Upper lobe of left lung (tissue), 6 donors: Measurements from ENCODE around the gene CFAP45. TPM values are rescaled to one million over a fixed set of nuclear protein-coding genes. Genes with fewer than 3 reads are reported as not detected.

Experiments
- ATAC-seq, 2 donors: fragments of 200-7000 bp; cut with Tn5 transposase; one replicate each; pipeline ENCODE4 v1.9.1; 2022; ENCODE audit warnings: mild to moderate bottlenecking in 2 of 2, moderate library complexity in 2 of 2; ENCODE audit not compliant: low FRiP score in 2 of 2
- DNase-seq, 2 donors: peaks; one replicate each; pipeline ENCODE4 v3.0.0-alpha.2; 2019 to 2020
- H3K27ac ChIP-seq, 4 donors: fragments of 200-600 bp; sonication (generic); one replicate each; pipeline ENCODE4 v1.5.1; 2016 to 2019
- H3K27me3 ChIP-seq, 4 donors: fragments of 200-600 bp; sonication (generic); one replicate each; pipeline ENCODE4 v1.5.1; 2017 to 2019
- H3K36me3 ChIP-seq, 4 donors: fragments of 200-600 bp; sonication (generic); one replicate each; pipeline ENCODE4 v1.5.1; 2016 to 2019
- H3K4me1 ChIP-seq, 4 donors: fragments of 200-600 bp; sonication (generic); one replicate each; pipeline ENCODE4 v1.5.1; 2018 to 2019
- H3K4me3 ChIP-seq, 4 donors: fragments of 200-600 bp; sonication (generic); one replicate each; pipeline ENCODE4 v1.5.1; 2017 to 2019; ENCODE audit warnings: mild to moderate bottlenecking in 2 of 4, moderate library complexity in 1 of 4
- H3K9me3 ChIP-seq, 4 donors: fragments of 200-600 bp; sonication (generic); one replicate each; pipeline ENCODE4 v1.5.1; 2018 to 2019
- EP300 ChIP-seq, 4 donors: sonication (generic); formaldehyde crosslinking; IDR thresholded peaks; one replicate each; pipeline ENCODE4 v1.5.1; 2017; ENCODE audit warnings: antibody characterized with exemption in 4 of 4, control low read depth in 2 of 4
- POLR2A ChIP-seq, 4 donors: fragments of 450-650 bp; IDR thresholded peaks; one replicate each; pipeline ENCODE4 v1.5.1; 2016 to 2017; ENCODE audit warnings: antibody characterized with exemption in 4 of 4, mild to moderate bottlenecking in 2 of 4
- POLR2AphosphoS5 ChIP-seq, 2 donors: sonication (generic); formaldehyde crosslinking; IDR thresholded peaks; one replicate each; pipeline ENCODE4 v1.5.1; 2017; ENCODE audit warnings: antibody characterized with exemption in 2 of 2
- WGBS, 2 donors: methylation state at CpG; one replicate each; pipeline ENCODE4 v1.1.5; 2017 to 2018; 5-methylcytosine and 5-hydroxymethylcytosine counted together
- total RNA-seq, 6 donors: library from RNA; depleted of rRNA in 4 of 6; stranded (reverse); fragments of >200 nt in 4 of 6; gene quantifications; one replicate each; pipeline versions ENCODE4 v1.1.0 to v1.2.1, GENCODE V29; 2016 to 2021
- TF ChIP-seq, protein P1 (sequence below), 6 experiments: fragments of 450-650 bp in 4 of 6; fragments of 200-600 bp in 2 of 6; sonication (generic) in 2 of 6; IDR thresholded peaks; one replicate each; pipeline ENCODE4 v1.5.1; 2016 to 2019; ENCODE audit warnings: antibody characterized with exemption in 6 of 6
- donor health status: DM: no; HTN: no; CAD: no; lungs with moderate emphysema.
- donor health status: DM: no; HTN: yes; CAD: no; lungs with severe emphysema.

CFAP45 gene
- total RNA-seq, 6 donors from 2014 or later, result 1.2 to 34.6 (median 9.0) TPM

DNA sequence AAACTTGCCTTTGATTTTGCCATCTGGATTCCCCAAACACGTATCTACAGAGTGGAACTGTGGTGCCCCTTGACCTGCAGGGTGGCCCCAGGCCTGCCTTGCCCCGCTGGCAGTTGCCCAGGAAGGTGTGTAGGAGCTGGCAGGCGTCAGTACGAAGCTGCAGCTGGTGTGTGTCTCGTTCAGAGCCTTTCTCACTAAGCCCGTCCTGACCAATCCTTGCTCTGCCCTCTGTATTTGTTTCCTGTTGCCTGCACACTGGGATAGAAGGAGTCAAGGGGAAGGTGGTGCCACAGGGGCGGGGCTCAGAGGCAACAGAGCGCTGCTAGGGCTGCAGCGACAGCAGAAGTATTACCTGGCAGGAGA is 32.3 kb downstream of the CFAP45 start:
- H3K36me3 ChIP-seq, result no peaks in the 10 kb centered on the region
- peak; percentile 66 to 87 for DNase-seq
- peak overlapping the region in 3 of 4 donors; percentile 26 to 47 (median 33) for H3K27ac ChIP-seq

DNA sequence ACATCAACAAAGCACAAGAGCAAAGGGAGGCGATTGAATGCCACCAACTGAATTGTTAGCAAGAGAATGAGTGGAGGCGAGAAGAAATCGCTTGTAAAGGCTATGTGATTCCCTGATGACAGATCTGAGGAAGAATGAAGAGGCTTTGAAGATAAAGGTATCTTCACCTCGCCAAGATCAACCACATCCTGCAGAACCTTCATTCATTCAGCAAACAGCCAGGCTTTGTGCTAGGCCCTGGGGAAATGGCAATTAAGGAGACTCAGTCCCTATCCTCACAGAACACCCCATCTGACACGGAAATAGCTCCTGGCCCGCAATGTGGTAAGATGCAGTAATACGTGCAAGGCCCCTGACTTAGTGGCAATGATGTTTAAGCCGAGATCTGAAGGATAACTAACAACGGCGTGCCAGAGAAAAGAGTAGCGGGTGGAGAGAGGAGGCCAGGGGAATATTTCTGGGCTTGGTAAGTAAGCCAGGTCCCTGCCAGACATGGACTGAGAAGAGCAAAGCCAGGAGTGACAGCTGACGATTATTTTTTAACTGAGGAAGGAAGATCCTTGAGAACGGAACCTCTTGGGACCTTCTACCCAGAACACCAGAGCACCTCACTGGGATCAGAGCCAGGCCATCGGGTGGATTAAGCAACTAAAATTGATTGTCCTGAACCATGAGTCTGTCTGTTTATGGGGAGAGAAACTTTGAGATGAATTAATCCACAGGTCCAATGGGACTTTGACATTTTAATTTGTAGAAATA is 32.9 kb downstream of the CFAP45 start:
- Histone ChIP-seq H3K9me3 (no peaks in the 10 kb centered on the region), H3K27ac (peak overlapping the region in 3 of 4 donors; percentile 26 to 47 (median 33)), H3K27me3 (no peaks in the 10 kb centered on the region), H3K4me1 (peaks cover 0 to 11% (median 8%) of the 10 kb centered on the region in 4 donors), H3K4me3 (no peak overlapping the region), H3K36me3 (no peaks in the 10 kb centered on the region)
- DNase-seq (no peak), ATAC-seq (no peak)
- TF ChIP-seq, protein P1, sequence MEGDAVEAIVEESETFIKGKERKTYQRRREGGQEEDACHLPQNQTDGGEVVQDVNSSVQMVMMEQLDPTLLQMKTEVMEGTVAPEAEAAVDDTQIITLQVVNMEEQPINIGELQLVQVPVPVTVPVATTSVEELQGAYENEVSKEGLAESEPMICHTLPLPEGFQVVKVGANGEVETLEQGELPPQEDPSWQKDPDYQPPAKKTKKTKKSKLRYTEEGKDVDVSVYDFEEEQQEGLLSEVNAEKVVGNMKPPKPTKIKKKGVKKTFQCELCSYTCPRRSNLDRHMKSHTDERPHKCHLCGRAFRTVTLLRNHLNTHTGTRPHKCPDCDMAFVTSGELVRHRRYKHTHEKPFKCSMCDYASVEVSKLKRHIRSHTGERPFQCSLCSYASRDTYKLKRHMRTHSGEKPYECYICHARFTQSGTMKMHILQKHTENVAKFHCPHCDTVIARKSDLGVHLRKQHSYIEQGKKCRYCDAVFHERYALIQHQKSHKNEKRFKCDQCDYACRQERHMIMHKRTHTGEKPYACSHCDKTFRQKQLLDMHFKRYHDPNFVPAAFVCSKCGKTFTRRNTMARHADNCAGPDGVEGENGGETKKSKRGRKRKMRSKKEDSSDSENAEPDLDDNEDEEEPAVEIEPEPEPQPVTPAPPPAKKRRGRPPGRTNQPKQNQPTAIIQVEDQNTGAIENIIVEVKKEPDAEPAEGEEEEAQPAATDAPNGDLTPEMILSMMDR (IDR thresholded peaks at IDR 0.05), result no peak
- TF ChIP-seq EP300 (IDR thresholded peaks at IDR 0.05) (no peak), POLR2A (IDR thresholded peaks at IDR 0.05) (no peak), POLR2AphosphoS5 (IDR thresholded peaks at IDR 0.05) (no peak)
- WGBS, 2 donors, result 75 to 77% methylated on average over 14 of the region's 14 CpGs

More for the DNA sequence above, 32.3 kb downstream of the CFAP45 start:
- peak in 1 of 4 donors; percentile 36 for TF ChIP-seq POLR2A (IDR thresholded peaks at IDR 0.05)
- TF ChIP-seq, protein P1 (IDR thresholded peaks at IDR 0.05), result no peak
- ATAC-seq, result peak; percentile 57 to 90
- peaks cover 0 to 11% (median 8%) of the 10 kb centered on the region in 4 donors for H3K4me1 ChIP-seq
- H3K9me3 ChIP-seq, result no peaks in the 10 kb centered on the region
- WGBS, 2 donors, result 42 to 45% methylated on average over 6 to 9 of the region's 9 CpGs
- no peak overlapping the region for H3K4me3 ChIP-seq
- no peaks in the 10 kb centered on the region for H3K27me3 ChIP-seq

DNA sequence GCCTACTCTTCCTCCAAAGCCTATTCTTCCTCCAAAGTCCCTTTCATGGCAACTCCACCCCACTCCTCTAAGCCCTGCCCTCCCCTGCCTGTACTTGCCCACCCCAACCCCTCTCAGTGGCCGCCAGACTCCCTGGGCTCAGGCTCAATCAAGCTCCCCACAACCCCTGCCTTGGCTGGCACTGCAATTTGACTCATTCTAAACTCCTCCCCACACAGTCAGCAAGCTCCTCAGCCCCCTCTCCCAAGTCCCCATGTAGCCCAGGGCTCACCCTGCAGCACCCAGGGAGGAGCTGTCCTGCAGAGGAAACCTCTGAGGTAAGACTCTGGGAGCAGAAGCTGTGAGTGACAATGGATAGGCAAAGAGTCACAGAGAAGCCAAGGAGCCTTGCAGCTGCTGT is 33.9 kb downstream of the CFAP45 start:
- H3K27ac ChIP-seq, result no peak overlapping the region
- peaks cover 0 to 11% (median 8%) of the 10 kb centered on the region in 4 donors for H3K4me1 ChIP-seq
- no peaks in the 10 kb centered on the region for H3K27me3 ChIP-seq
- ATAC-seq, result no peak
- TF ChIP-seq POLR2AphosphoS5 (IDR thresholded peaks at IDR 0.05) (no peak), POLR2A (IDR thresholded peaks at IDR 0.05) (no peak)
- no peak for DNase-seq
- H3K36me3 ChIP-seq, result peaks cover 0 to 1% (median 0%) of the 10 kb centered on the region in 4 donors
- no peaks in the 10 kb centered on the region for H3K9me3 ChIP-seq
- no peak overlapping the region for H3K4me3 ChIP-seq
- WGBS, 2 donors, result 64 to 70% methylated on average over 1 of the region's 1 CpG

DNA sequence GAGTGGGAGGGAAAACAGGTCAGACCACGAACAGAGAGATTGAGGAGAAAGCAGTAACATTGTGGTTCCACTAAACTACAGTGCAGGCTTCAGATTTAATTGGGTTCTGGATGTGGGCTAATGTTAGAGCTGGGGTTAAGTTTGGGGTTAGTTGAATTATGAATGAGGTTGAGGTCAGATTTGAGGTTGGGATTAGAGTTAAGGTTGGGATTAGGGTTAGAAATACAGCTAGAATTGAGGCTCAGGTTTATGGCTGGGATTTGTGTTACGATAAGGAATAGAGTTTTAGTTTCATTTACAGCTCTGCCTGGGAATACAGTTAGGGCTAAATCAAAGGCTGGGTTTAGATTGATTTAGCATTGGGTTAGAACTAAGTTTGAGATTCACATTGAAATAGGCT is 35.7 kb downstream of the CFAP45 start:
- H3K27ac ChIP-seq, result no peak overlapping the region
- ATAC-seq (no peak), DNase-seq (no peak)
- no peaks in the 10 kb centered on the region for H3K27me3 ChIP-seq
- H3K4me3 ChIP-seq, result no peak overlapping the region
- H3K36me3 ChIP-seq, result peaks cover 0 to 3% (median 0%) of the 10 kb centered on the region in 4 donors
- H3K4me1 ChIP-seq, result peaks cover 0 to 11% (median 8%) of the 10 kb centered on the region in 4 donors
- no peaks in the 10 kb centered on the region for H3K9me3 ChIP-seq
- TF ChIP-seq POLR2A (IDR thresholded peaks at IDR 0.05) (no peak), POLR2AphosphoS5 (IDR thresholded peaks at IDR 0.05) (no peak)
- TF ChIP-seq, protein P1 (IDR thresholded peaks at IDR 0.05), result no peak
- WGBS, 2 donors, result 90 to 95% methylated on average over 2 of the region's 2 CpGs

DNA sequence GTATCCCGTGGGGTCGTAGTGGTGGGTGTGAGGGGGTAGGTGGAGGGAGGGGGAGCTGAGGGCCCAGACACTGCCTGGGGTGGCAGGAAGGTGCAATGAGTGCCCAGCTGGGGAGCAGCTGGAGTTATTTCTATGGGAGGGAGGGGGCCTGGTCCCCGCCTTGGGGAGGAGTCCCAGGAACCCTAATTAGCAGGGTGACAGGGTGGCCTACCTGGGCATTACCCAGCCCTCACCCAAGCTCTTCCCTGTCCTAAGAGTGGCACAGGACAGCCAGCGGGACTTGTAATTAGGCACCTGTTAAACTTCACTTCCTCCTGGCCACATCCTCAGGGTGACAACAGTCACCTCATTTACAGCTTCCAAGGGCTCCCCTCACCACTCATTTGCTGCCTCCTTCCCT is 37.4 kb downstream of the CFAP45 start, which contains the start of gene VSIG8:
TSS of gene VSIG8 (minus strand) at position 101 of the 400 bp plus-strand sequence. CDS start 136 bp downstream, outside the sequence.
- ATAC-seq (no peak), DNase-seq (no peak)
- Histone ChIP-seq H3K27ac (no peak within 1 kb of the TSS), H3K4me1 (peaks cover 0 to 2% (median under 1%) of the 10 kb centered on the region in 4 donors), H3K36me3 (peaks cover 0 to 3% (median 0%) of the 10 kb centered on the region in 4 donors), H3K27me3 (no peaks in the 10 kb centered on the region), H3K9me3 (no peaks in the 10 kb centered on the region), H3K4me3 (no peak within 1 kb of the TSS)
- TF ChIP-seq EP300 (IDR thresholded peaks at IDR 0.05) (no peak), POLR2A (IDR thresholded peaks at IDR 0.05) (no peak), POLR2AphosphoS5 (IDR thresholded peaks at IDR 0.05) (no peak)
- TF ChIP-seq, protein P1 (IDR thresholded peaks at IDR 0.05), result no peak
- 80 to 87% methylated on average over 4 of the region's 4 CpGs for WGBS, 2 donors
